ENCODE measurements around the gene NTHL1. TPM values are rescaled to one million over a fixed set of nuclear protein-coding genes. Genes with fewer than 3 reads are reported as not detected.

Gene NTHL1
- total and polyA plus RNA-seq, 2 of the 13 experiments (the other 11 are each of a cell fraction or from before 2014, with no cell fraction given) = 47.5 to 64.9 TPM

GRCh38 chr16:2039274-2040031 is 8.2 kb downstream of the NTHL1 start:
- peak overlapping the region in 1 of 3 experiments; percentile 46; a peak in 3 of 6 replicates for H3K4me3 ChIP-seq (replicated peaks in 1 of 3; ENCODE audit: insufficient read depth in 1 of 3, low read depth in 2 of 3, low read length in 3 of 3)
- in situ Hi-C loops (cut with HindIII; ENCODE audit: extremely low pct_ligation_motif_present, low pct_unique_long_range_greater_than_20kb) (no loop called here), intact Hi-C loops (cut with micrococcal nuclease; ENCODE audit: unreplicated experiment) (no loop called here)
- CTCF ChIA-PET (ENCODE audit: low intra/inter-chr PET ratio, low total read pairs) = no interaction called here
- FAIRE-seq (peak; percentile 89), ATAC-seq (peak; percentile 39), DNase-seq (ENCODE audit: low spot score) (peak; percentile 90)
- H3K9me3 ChIP-seq (ENCODE audit: low read length) = no peaks in the 10 kb centered on the region
- peak overlapping the region; percentile 54 for H3K9ac ChIP-seq (ENCODE audit: insufficient read depth, low read depth, low read length)
- POLR2A ChIA-PET = interaction anchor here (0.9 to 4.8 kb wide), 13 partner anchors 8 to 257 kb away, joined by 3 to 62 read pairs (median 5); partner anchors contain the start of genes NHERF2, NPW, NTHL1 and NUBP2
- WGBS (ENCODE audit: low lambda C conversion rate) = 1% methylated on average over 17 of the region's 29 CpGs
- H3K4me2 ChIP-seq (ENCODE audit: low read depth, low read length) = peak overlapping the region; percentile 64
- peak overlapping the region; percentile 86 for H3K27ac ChIP-seq (ENCODE audit: extremely low read length, insufficient read depth, low read length)
- H3K4me1 ChIP-seq (ENCODE audit: insufficient read depth, low read length) = peaks cover 78% of the 10 kb centered on the region
- H3K27me3 ChIP-seq (ENCODE audit: control insufficient read depth in 1 of 2, insufficient read depth in 2 of 2, low read length in 2 of 2) = no peaks in the 10 kb centered on the region
- BruUV-seq (replicated peaks) = no TSS peak
- no peaks in the 10 kb centered on the region for H4K20me1 ChIP-seq (ENCODE audit: insufficient read depth, low read length)
- no peak overlapping the region for H2AFZ ChIP-seq (ENCODE audit: low read length)
- H3K36me3 ChIP-seq (replicated peaks in 1 of 2; ENCODE audit: control insufficient read depth in 1 of 2, insufficient read depth in 2 of 2, low read length in 2 of 2) = peaks cover 3 to 6% of the 10 kb centered on the region in 2 experiments; a peak in 3 of 5 replicates
- no peaks in the 10 kb centered on the region for H3K79me2 ChIP-seq (ENCODE audit: insufficient read depth, low read length)
- TF ChIP-seq NFKBIZ (CRISPR knock-in tag; IDR thresholded peaks at IDR 0.05) (no peak), NAIF1 (CRISPR knock-in tag; IDR thresholded peaks at IDR 0.05; ENCODE audit: borderline replicate concordance) (no peak), ZNF496 (CRISPR knock-in tag; IDR thresholded peaks at IDR 0.05; ENCODE audit: insufficient replicate concordance) (no peak), TCF7 (IDR thresholded peaks at IDR 0.05; ENCODE audit: low read depth) (peak; percentile 54; the same call in 1 of the 2 replicates), PRMT3 (CRISPR knock-in tag; IDR thresholded peaks at IDR 0.05; ENCODE audit: borderline replicate concordance, low read depth) (no peak), ZKSCAN5 (CRISPR knock-in tag; IDR thresholded peaks at IDR 0.05) (no peak), MTA1 (CRISPR knock-in tag; IDR thresholded peaks at IDR 0.05; ENCODE audit: borderline replicate concordance) (peak; percentile 92; the same call in 1 of the 2 replicates), DNMT3B (CRISPR knock-in tag; conservative IDR thresholded peaks at IDR 0.05) (no peak), ETV6 (CRISPR knock-in tag; conservative IDR thresholded peaks at IDR 0.05) (no peak; the same call in 1 of the 2 replicates), ZEB1 (IDR thresholded peaks at IDR 0.05; ENCODE audit: insufficient replicate concordance, low read depth) (no peak), ARNT (IDR thresholded peaks at IDR 0.05) (no peak), PAWR (CRISPR knock-in tag; IDR thresholded peaks at IDR 0.05; ENCODE audit: borderline replicate concordance) (no peak), ZNF460 (CRISPR knock-in tag; IDR thresholded peaks at IDR 0.05; ENCODE audit: borderline replicate concordance) (no peak; the same call in 1 of the 2 replicates), SAP130 (CRISPR knock-in tag; IDR thresholded peaks at IDR 0.05; ENCODE audit: low read depth) (peak; percentile 86), PHF8 (CRISPR knock-in tag; IDR thresholded peaks at IDR 0.05) (peak; percentile 36; the same call in 1 of the 2 replicates), SOX13 (IDR thresholded peaks at IDR 0.05) (peak; percentile 34; the same call in 1 of the 2 replicates), SOX13 (CRISPR knock-in tag; conservative IDR thresholded peaks at IDR 0.05 in 1 of 2, IDR thresholded peaks at IDR 0.05 in 1 of 2) (peak in 1 of 2 experiments; percentile 30; a peak in 2 of 4 replicates), CBX2 (IDR thresholded peaks at IDR 0.05; ENCODE audit: low read depth, low read length) (no peak), CBX2 (CRISPR knock-in tag; IDR thresholded peaks at IDR 0.05; ENCODE audit: low read depth) (no peak)
- TF ChIP-seq, protein P1, sequence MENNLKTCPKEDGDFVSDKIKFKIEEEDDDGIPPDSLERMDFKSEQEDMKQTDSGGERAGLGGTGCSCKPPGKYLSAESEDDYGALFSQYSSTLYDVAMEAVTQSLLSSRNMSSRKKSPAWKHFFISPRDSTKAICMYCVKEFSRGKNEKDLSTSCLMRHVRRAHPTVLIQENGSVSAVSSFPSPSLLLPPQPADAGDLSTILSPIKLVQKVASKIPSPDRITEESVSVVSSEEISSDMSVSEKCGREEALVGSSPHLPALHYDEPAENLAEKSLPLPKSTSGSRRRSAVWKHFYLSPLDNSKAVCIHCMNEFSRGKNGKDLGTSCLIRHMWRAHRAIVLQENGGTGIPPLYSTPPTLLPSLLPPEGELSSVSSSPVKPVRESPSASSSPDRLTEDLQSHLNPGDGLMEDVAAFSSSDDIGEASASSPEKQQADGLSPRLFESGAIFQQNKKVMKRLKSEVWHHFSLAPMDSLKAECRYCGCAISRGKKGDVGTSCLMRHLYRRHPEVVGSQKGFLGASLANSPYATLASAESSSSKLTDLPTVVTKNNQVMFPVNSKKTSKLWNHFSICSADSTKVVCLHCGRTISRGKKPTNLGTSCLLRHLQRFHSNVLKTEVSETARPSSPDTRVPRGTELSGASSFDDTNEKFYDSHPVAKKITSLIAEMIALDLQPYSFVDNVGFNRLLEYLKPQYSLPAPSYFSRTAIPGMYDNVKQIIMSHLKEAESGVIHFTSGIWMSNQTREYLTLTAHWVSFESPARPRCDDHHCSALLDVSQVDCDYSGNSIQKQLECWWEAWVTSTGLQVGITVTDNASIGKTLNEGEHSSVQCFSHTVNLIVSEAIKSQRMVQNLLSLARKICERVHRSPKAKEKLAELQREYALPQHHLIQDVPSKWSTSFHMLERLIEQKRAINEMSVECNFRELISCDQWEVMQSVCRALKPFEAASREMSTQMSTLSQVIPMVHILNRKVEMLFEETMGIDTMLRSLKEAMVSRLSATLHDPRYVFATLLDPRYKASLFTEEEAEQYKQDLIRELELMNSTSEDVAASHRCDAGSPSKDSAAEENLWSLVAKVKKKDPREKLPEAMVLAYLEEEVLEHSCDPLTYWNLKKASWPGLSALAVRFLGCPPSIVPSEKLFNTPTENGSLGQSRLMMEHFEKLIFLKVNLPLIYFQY (CRISPR knock-in tag; IDR thresholded peaks at IDR 0.05; ENCODE audit: borderline replicate concordance) = peak; percentile 53; the same call in 1 of the 2 replicates
